ENCODE measurements around the gene HAVCR2.

Gene HAVCR2

GRCh38 chr5:157038568-157039187, 70.2 kb downstream of the HAVCR2 start:
- DNase-seq: no peak
